Fibroblast of the aortic adventitia (primary cell): Measurements from ENCODE around the gene GSTO1. TPM values are rescaled to one million over a fixed set of nuclear protein-coding genes. Genes with fewer than 3 reads are reported as not detected.

Experiments used
- DNase-seq: peaks from one replicate; pipeline ENCODE4 v3.0.0-alpha.2; 2010; ENCODE audit warnings: low read depth
- H3K4me3 ChIP-seq: 2 replicates; pipeline ENCODE4 v1.5.1; 2011; ENCODE audit warnings: low read depth, mild to moderate bottlenecking, control low read depth, low read length, moderate library complexity
- total RNA-seq: library from RNA; depleted of rRNA; stranded (reverse); fragments of >200 nt; gene quantifications from 2 replicates; pipeline ENCODE4 v1.2.3, GENCODE V29; 2012; ENCODE audit warnings: low replicate concordance
- TF ChIP-seq, protein P1 (sequence below): IDR thresholded peaks from 2 replicates; pipeline ENCODE4 v1.5.1; 2011; ENCODE audit warnings: mild to moderate bottlenecking, low read length, control low read depth, inconsistent platforms; ENCODE audit not compliant: insufficient read depth

Gene GSTO1
- total RNA-seq, 1 donor = 260 TPM

DNA sequence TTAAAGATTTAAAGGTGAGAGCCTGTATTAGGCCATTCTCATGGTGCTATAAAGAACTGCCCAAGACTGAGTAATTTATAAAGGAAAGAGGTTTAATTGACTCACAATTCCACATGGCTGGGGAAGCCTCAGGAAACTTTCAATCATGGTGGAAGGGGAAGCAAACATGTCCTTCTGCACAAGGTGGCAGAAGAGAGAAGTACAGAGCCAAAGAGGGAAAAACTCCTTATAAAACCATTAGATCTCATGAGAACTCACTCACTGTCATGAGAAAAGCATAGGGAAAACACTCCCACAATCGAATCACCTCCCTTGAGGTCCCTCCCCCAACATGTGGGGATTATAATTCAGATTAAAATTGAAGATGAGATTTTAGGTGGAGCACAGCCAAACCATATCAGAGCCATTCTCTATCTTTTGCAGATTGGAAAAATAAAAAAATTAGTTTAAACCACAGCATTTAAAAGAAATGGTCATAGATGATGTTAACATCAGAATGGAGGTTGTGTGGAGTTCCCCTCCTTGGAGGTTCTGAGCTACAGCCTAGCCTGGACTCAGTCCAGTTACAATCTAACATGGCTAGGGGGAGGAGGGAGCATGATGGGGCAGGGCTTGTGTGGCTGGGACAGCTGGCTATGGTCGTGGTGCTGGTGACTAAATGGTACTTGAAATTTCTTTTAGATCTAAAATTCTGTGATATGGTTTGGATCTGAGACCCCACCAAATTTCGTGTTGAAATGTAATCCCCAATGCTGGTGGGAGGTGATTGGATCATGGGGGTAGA is 47.4 kb downstream of the GSTO1 start:
- DNase-seq = no peak
- TF ChIP-seq, protein P1, sequence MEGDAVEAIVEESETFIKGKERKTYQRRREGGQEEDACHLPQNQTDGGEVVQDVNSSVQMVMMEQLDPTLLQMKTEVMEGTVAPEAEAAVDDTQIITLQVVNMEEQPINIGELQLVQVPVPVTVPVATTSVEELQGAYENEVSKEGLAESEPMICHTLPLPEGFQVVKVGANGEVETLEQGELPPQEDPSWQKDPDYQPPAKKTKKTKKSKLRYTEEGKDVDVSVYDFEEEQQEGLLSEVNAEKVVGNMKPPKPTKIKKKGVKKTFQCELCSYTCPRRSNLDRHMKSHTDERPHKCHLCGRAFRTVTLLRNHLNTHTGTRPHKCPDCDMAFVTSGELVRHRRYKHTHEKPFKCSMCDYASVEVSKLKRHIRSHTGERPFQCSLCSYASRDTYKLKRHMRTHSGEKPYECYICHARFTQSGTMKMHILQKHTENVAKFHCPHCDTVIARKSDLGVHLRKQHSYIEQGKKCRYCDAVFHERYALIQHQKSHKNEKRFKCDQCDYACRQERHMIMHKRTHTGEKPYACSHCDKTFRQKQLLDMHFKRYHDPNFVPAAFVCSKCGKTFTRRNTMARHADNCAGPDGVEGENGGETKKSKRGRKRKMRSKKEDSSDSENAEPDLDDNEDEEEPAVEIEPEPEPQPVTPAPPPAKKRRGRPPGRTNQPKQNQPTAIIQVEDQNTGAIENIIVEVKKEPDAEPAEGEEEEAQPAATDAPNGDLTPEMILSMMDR = peak; percentile 14
- no peak overlapping the region for H3K4me3 ChIP-seq

DNA sequence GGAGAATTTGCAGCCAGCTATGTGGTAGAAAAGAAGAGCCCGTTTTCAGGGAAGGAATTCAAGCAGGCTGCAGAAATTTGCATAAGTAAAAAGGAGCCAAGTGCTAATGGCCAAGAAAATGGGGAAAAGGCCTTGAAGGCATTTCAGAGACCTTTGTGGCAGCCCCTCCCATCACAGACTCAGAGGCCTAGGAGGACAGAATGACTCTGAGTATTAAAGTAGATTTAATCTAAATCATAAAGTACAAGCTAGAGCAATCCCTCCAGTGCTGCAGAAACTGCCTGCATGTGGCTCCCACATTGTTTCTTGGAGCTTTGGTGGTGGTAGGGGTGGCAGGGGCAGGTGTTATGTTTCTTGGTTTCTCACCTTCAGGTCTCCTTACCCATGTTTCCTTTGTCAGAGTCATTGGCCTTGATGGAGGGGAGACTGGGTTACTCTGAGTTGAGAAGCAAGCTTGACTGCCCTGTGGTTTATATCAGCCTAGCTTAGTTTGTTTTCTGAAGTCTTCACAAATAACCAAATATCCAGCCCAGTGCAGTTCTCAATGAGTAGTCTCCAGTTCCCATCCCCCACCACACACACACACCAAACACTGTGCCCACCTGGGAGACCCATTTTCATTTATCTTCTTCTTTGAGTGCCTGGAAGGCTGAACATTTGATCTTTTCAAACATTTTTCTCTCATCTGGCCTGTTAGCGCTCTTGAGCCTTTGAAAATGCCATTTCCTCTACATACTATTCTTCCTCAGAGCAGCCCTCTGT is 49.1 kb downstream of the GSTO1 start:
- no peak overlapping the region for H3K4me3 ChIP-seq
- no peak for DNase-seq
- TF ChIP-seq, protein P1 = no peak

DNA sequence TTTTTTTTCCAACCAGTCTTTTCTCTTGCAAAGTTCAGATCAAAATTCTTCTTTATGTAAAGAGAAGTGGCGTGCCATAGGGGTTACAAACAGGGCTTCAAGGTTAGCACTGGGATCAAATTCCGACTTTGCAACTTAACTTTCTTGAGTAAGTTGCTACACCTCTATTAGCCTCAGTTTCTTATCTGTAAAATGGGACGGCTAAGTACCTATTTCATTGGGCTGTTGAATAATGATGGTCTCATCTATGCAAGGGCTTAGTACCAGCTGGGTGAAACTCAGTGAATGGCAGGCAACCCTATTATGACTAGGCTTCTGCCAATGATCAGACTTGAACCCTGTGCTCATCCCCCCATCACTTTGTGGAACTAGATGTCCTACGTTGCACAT is 49.7 kb downstream of the GSTO1 start:
- TF ChIP-seq, protein P1 = no peak
- H3K4me3 ChIP-seq = no peak overlapping the region
- DNase-seq = no peak

DNA sequence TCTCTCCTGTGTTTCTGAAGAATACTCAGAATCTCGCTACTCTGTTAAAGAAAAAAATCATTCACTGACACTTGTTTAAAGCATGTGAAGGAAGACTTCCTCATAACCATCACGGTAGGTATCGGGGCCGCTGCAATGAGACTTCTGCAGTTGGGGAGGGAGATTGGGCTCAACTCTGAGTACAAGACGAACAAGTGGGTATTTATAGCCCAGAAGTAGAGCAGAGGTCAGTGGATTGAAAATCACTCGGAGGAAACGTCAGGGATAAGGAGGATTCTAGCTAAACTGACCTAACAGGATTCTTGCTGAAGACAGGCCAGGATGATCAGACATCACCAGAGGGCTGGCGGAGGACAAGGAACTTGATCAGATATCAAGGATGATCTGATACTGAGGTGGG is 50.2 kb downstream of the GSTO1 start:
- no peak for DNase-seq

DNA sequence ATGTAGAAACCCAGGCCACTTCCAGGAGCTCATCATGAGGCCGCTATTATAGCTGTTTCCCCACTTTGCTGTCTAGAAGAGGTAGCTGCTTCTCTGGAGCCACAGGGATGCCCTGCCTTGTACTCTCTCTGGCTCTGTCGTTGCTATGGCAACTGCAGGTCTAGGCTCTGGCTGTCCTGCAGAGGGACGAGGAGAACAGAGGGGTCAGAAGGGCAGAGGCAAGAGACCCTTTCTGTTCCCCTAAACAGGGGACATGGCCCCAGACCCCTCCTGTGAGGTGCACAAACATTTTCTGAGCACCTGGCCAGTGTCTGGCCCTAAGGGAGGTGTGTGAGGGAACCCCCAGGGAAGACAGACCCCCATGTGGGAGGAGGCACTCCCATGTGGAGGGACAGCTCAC is 52.2 kb downstream of the GSTO1 start:
- TF ChIP-seq, protein P1 = no peak
- no peak overlapping the region for H3K4me3 ChIP-seq
- no peak for DNase-seq

More for the DNA sequence above, 50.2 kb downstream of the GSTO1 start:
- H3K4me3 ChIP-seq = no peak overlapping the region
- TF ChIP-seq, protein P1 = no peak

DNA sequence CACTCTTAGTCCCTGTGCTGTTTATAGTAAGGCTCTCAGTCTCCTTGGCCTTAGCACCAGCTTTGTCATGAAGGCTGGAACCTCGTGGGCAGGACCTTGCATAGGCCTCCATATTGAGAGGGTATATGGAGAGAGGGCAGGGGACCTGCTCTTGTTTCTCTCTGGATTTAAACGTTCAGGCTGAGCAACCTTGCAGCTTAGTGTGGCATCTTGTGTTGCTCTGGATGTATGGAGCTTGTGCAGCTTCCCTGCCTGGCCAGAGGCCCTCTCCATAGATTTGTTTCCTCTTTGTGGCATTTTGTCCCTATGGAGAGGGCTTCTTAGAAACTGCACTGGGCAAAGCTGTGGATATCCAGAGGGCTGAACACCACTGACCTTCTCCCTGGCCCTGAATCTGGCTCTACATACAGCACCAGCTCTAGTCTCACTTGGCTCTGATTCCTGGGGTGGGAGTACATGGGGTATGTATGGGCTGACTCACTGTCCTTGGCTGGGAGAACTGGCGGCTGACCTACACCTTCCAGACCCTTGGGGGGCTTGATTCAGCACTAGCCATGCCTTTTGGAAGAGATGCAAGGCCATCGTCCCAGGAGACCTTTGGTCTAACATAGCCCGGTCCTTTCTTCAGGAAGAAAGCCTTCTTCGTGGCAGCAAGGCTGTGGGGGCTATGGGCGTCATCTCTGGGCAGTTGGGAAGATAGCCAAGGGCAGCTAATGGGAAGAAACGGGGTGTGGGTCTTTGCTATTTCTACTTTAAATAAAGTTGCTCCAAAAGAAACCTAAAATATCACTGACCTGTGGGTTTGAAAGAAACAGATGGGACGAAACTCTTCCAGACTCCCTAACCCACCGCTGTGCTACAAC is 53.1 kb downstream of the GSTO1 start:
- peak; percentile 45 for DNase-seq
- TF ChIP-seq, protein P1 = no peak
- no peak overlapping the region for H3K4me3 ChIP-seq
